WTC11 (cell line): ENCODE results near the gene KLHL1. TPM values are rescaled to one million over a fixed set of nuclear protein-coding genes. Genes with fewer than 3 reads are reported as not detected.

Experiments used
- ATAC-seq: fragments of 200-7000 bp; cut with Tn5 transposase; 2 replicates; pipeline ENCODE4 v1.10.0; 2021; ENCODE audit warnings: mild to moderate bottlenecking, moderate library complexity
- CTCF ChIA-PET: fragments of 300-600 bp; sonication (Branson Sonifier 250); formaldehyde crosslinking; loops from one replicate; lab custom pipeline; 2021; ENCODE audit warnings: antibody characterized with exemption; lab: Charles Lee
- POLR2A ChIA-PET: fragments of 350-600 bp; sonication (Branson Sonifier 250); formaldehyde crosslinking; loops from one replicate; lab custom pipeline; 2021; ENCODE audit warnings: antibody characterized with exemption; lab: Charles Lee
- DNase-seq: peaks from one replicate; pipeline ENCODE4 v3.0.0; 2021; ENCODE audit warnings: low spot score
- H3K27ac Mint-ChIP-seq: 2 replicates; pipeline ENCODE4 v1.8.0; 2021; ENCODE audit warnings: mixed read lengths
- H3K27me3 Mint-ChIP-seq: 2 replicates; pipeline ENCODE4 v1.8.0; 2021; ENCODE audit warnings: low read depth, mild to moderate bottlenecking, moderate library complexity, mixed read lengths
- H3K36me3 Mint-ChIP-seq: 2 replicates; pipeline ENCODE4 v1.8.0; 2021; ENCODE audit warnings: mixed read lengths
- H3K4me1 Mint-ChIP-seq: 2 replicates; pipeline ENCODE4 v1.8.0; 2022; ENCODE audit warnings: mixed read lengths
- H3K4me3 Mint-ChIP-seq: 2 replicates; pipeline ENCODE4 v1.8.0; 2021; ENCODE audit warnings: mild to moderate bottlenecking, moderate library complexity, mixed read lengths
- H3K9me3 Mint-ChIP-seq: 2 replicates; pipeline ENCODE4 v1.8.0; 2021; ENCODE audit warnings: mixed read lengths
- CDX4 ChIP-seq: fragments of 250-450 bp; sonication (Bioruptor Pico); IDR thresholded peaks from 2 replicates; pipeline ENCODE4 v1.9.0; 2021; ENCODE audit warnings: moderate library complexity, mild to moderate bottlenecking, inconsistent platforms, borderline replicate concordance
- ELF4 ChIP-seq: sonication (generic); formaldehyde crosslinking; IDR thresholded peaks from 2 replicates; pipeline ENCODE4 v1.8.1; 2022; ENCODE audit warnings: low read depth, mild to moderate bottlenecking, moderate library complexity, missing genetic modification reagents
- ESRRA ChIP-seq: sonication (generic); formaldehyde crosslinking; IDR thresholded peaks from 2 replicates; pipeline ENCODE4 v1.8.1; 2022; ENCODE audit warnings: mild to moderate bottlenecking, missing genetic modification reagents, borderline replicate concordance
- FOXK1 ChIP-seq: sonication (generic); formaldehyde crosslinking; IDR thresholded peaks from 2 replicates; pipeline ENCODE4 v1.8.0; 2022; ENCODE audit warnings: mild to moderate bottlenecking, moderate library complexity, missing genetic modification reagents
- HMGA2 ChIP-seq: fragments of 250-450 bp; sonication (Bioruptor Pico); IDR thresholded peaks from 2 replicates; pipeline ENCODE4 v1.4.0; 2021; ENCODE audit warnings: mild to moderate bottlenecking, moderate library complexity
- MXD4 ChIP-seq: fragments of 250-450 bp; sonication (Bioruptor Pico); IDR thresholded peaks from 2 replicates; pipeline ENCODE4 v1.8.0; 2021; ENCODE audit warnings: mild to moderate bottlenecking, moderate library complexity, borderline replicate concordance
- NFE2L1 ChIP-seq: sonication (generic); formaldehyde crosslinking; IDR thresholded peaks from 2 replicates; pipeline ENCODE4 v1.8.1; 2023; ENCODE audit warnings: missing genetic modification reagents
- NR2C2 ChIP-seq: sonication (generic); formaldehyde crosslinking; IDR thresholded peaks from 2 replicates; pipeline ENCODE4 v1.8.0; 2022; ENCODE audit warnings: mild to moderate bottlenecking, missing genetic modification reagents
- RELA ChIP-seq: sonication (generic); formaldehyde crosslinking; IDR thresholded peaks from 2 replicates; pipeline ENCODE4 v1.8.1; 2022; ENCODE audit warnings: missing genetic modification reagents, mild to moderate bottlenecking, borderline replicate concordance
- SMAD3 ChIP-seq: sonication (generic); formaldehyde crosslinking; IDR thresholded peaks from 2 replicates; pipeline ENCODE4 v1.8.0; 2022; ENCODE audit warnings: missing genetic modification reagents, mild to moderate bottlenecking, borderline replicate concordance
- SMAD4 ChIP-seq: sonication (generic); formaldehyde crosslinking; IDR thresholded peaks from 2 replicates; pipeline ENCODE4 v1.8.0; 2022; ENCODE audit warnings: mild to moderate bottlenecking, missing genetic modification reagents
- SOX15 ChIP-seq: fragments of 250-450 bp; sonication (Bioruptor Pico); IDR thresholded peaks from 2 replicates; pipeline ENCODE4 v1.9.0; 2021; ENCODE audit warnings: mild to moderate bottlenecking
- SP1 ChIP-seq: sonication (generic); formaldehyde crosslinking; conservative IDR thresholded peaks from 2 replicates; pipeline ENCODE4 v1.8.1; 2022; ENCODE audit warnings: missing genetic modification reagents
- STAT6 ChIP-seq: sonication (generic); formaldehyde crosslinking; conservative IDR thresholded peaks from 2 replicates; pipeline ENCODE4 v1.8.1; 2023; ENCODE audit warnings: mild to moderate bottlenecking, low read depth, missing genetic modification reagents, moderate library complexity
- TEAD1 ChIP-seq: sonication (generic); formaldehyde crosslinking; IDR thresholded peaks from 2 replicates; pipeline ENCODE4 v1.8.0; 2022; ENCODE audit warnings: mild to moderate bottlenecking, missing genetic modification reagents
- ZBTB21 ChIP-seq: sonication (generic); formaldehyde crosslinking; IDR thresholded peaks from 2 replicates; pipeline ENCODE4 v1.8.1; 2023; ENCODE audit warnings: mild to moderate bottlenecking, missing genetic modification reagents, borderline replicate concordance
- ZMAT4 ChIP-seq: fragments of 250-450 bp; sonication (Bioruptor Pico); IDR thresholded peaks from 2 replicates; pipeline ENCODE4 v1.9.0; 2021; ENCODE audit warnings: mild to moderate bottlenecking
- ZNF232 ChIP-seq: sonication (generic); formaldehyde crosslinking; IDR thresholded peaks from 2 replicates; pipeline ENCODE4 v1.8.0; 2022; ENCODE audit warnings: mild to moderate bottlenecking, missing genetic modification reagents
- ZNF317 ChIP-seq: sonication (generic); formaldehyde crosslinking; IDR thresholded peaks from 2 replicates; pipeline ENCODE4 v1.8.1; 2023; ENCODE audit warnings: low read depth, mild to moderate bottlenecking, moderate library complexity, missing genetic modification reagents, borderline replicate concordance
- ZNF512 ChIP-seq: sonication (generic); formaldehyde crosslinking; IDR thresholded peaks from 2 replicates; pipeline ENCODE4 v1.8.1; 2022; ENCODE audit warnings: missing genetic modification reagents, borderline replicate concordance
- total RNA-seq: library from RNA; stranded (reverse); gene quantifications from 3 replicates; pipeline ENCODE4 v1.2.3, GENCODE V29; 2021

Gene KLHL1
- total RNA-seq, 1 experiment from 2014 or later: not detected

GRCh38 chr13:69903081-69903480 is 205.2 kb downstream of the KLHL1 start:
- Mint-ChIP-seq H3K4me3 (no peak overlapping the region), H3K27ac (no peak overlapping the region), H3K36me3 (no peaks in the 10 kb centered on the region), H3K27me3 (no peaks in the 10 kb centered on the region), H3K4me1 (peaks cover 4% of the 10 kb centered on the region; the same call in 1 of the 2 replicates)
- ATAC-seq: no peak
- CTCF ChIA-PET: no interaction called here
- POLR2A ChIA-PET: no interaction called here
- no peak for TF ChIP-seq SP1
- no peak for TF ChIP-seq ZMAT4
- TF ChIP-seq, all 79 proteins: peak for 0
- no peak for DNase-seq
- H3K9me3 Mint-ChIP-seq: peaks cover 11% of the 10 kb centered on the region

- CTCF ChIA-PET: no interaction called here
- Mint-ChIP-seq H3K27me3 (no peaks in the 10 kb centered on the region), H3K36me3 (no peaks in the 10 kb centered on the region), H3K4me1 (no peaks in the 10 kb centered on the region), H3K27ac (no peak overlapping the region), H3K9me3 (no peaks in the 10 kb centered on the region), H3K4me3 (no peak overlapping the region)
- DNase-seq (no peak), ATAC-seq (no peak)
- no peak for TF ChIP-seq ZNF232 (CRISPR knock-in tag)
- no peak for TF ChIP-seq ZBTB21 (CRISPR knock-in tag)
- TF ChIP-seq RELA (CRISPR knock-in tag): no peak
- TF ChIP-seq SOX15 (CRISPR knock-in tag): no peak
- TF ChIP-seq HMGA2 (CRISPR knock-in tag): no peak
- TF ChIP-seq MXD4 (CRISPR knock-in tag): no peak
- no peak for TF ChIP-seq ESRRA (CRISPR knock-in tag)
- no peak for TF ChIP-seq ZNF512 (CRISPR knock-in tag)
- TF ChIP-seq ZNF317: no peak
- TF ChIP-seq CDX4: no peak
- no peak for TF ChIP-seq ELF4
- no peak for TF ChIP-seq ZMAT4
- TF ChIP-seq NFE2L1 (CRISPR knock-in tag): no peak
- no peak for TF ChIP-seq STAT6 (CRISPR knock-in tag)
- TF ChIP-seq NR2C2 (CRISPR knock-in tag): no peak
- no peak for TF ChIP-seq SMAD3 (CRISPR knock-in tag)
- no peak for TF ChIP-seq SMAD4 (CRISPR knock-in tag)
- TF ChIP-seq FOXK1 (CRISPR knock-in tag): no peak
- TF ChIP-seq TEAD1 (CRISPR knock-in tag): no peak
- TF ChIP-seq, all 79 proteins: peak for 0
- POLR2A ChIA-PET: no interaction called here
Observed at GRCh38 chr13:69882451-69882850, 225.8 kb downstream of the KLHL1 start.
